Stimulated activated naive CD4-positive, alpha-beta T cell treated with Interleukin-2 at 50 U/mL for 16 hours (primary cell): ENCODE measurements around the gene ZNF532.
"Not testable (repeated sequence)": the region's sequence is repeated elsewhere in the genome, so short reads cannot be mapped to it uniquely, and the experiment has no call there.

Source experiments
- DNase-seq: peaks from one replicate; lab custom pipeline; 2025; lab: John Stamatoyannopoulos, UW

Gene ZNF532

GRCh38 chr18:58850786-58851469, 13.7 kb upstream of the ZNF532 start:
- DNase-seq = no peak

GRCh38 chr18:58851856-58852255, 12.8 kb upstream of the ZNF532 start:
- DNase-seq = no peak

- no peak for DNase-seq
These were observed 12.0 kb upstream of the ZNF532 start for GRCh38 chr18:58852629-58853028.

GRCh38 chr18:58853561-58853960, 11.1 kb upstream of the ZNF532 start:
- no peak for DNase-seq

- DNase-seq = not testable (repeated sequence)
These were observed 9.2 kb upstream of the ZNF532 start for GRCh38 chr18:58855521-58855920.

- no peak for DNase-seq
These were observed 7.8 kb upstream of the ZNF532 start for GRCh38 chr18:58856881-58857280.

DNA sequence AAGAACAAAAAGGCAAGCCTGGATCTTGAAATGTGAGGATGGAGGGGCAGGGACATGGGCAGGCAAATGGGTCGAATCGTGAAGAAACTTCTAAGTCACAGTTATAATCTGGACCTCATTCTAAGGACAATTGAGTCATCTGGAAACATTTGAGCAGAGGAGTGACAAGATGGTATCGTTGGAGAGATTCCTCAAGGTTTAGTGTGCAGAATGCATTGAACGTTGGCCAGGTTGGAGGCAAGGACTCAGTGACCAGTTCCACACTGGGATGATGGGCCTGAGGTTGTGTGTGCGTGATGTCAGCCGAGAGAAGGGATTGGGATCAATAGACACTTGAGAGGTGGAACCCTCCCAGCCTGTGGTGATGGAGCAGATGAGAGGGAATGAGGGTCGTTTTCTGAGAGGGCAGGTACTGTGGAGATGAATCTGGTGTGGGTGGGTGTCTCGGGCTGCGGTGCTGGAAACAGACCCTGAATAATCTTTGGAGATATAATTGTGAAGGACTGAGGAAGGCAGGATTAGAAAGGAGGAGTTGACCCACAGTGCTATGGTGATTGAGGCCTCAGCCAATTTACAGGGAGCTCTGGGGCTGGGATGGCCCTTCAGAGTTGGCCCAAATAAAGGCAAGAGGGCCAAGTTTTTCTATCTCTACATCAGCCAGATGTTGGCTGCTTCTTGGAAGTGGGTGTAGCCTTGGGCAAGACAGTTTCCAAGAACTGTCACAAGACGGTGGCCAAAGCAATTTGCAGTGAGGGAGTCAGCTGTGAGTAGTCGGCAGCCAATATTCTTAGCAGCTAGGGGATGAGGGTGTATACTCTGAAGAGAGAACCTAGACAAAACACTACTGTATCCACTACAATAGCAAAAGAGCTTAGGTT, 5.8 kb upstream of the ZNF532 start:
- no peak for DNase-seq

GRCh38 chr18:58859907-58860306, 4.8 kb upstream of the ZNF532 start:
- DNase-seq = no peak

- DNase-seq = no peak
These were observed 3.9 kb upstream of the ZNF532 start for GRCh38 chr18:58860747-58861231.

GRCh38 chr18:58861353-58861752, 3.3 kb upstream of the ZNF532 start:
- DNase-seq = no peak

DNA sequence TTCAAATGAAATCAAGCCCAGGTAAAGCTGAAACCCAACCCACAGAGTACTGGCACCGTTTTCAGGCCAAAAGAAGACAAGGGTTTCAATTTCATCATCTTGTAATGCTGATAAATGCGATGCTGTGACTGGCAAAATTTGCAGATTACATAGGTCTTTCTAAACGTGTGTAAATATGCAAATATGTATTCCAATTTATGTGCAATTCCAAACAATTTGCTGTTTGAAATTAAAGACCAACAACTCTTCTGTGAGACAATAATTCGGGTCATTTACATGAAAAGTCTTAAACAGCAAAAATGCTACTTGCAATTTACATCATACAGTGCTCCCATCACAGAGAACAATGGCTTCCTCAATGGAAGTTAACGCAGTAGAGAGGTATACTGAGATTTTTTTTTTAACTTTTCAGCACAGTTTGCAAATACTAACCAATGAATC, 2.8 kb upstream of the ZNF532 start:
- DNase-seq = no peak

GRCh38 chr18:58862356-58862755, 2.3 kb upstream of the ZNF532 start:
- DNase-seq = no peak

GRCh38 chr18:58862851-58863538, 1.7 kb upstream of the ZNF532 start:
- DNase-seq = peak; percentile 5

- no peak for DNase-seq
These were observed 1.0 kb upstream of the ZNF532 start for GRCh38 chr18:58863539-58864145.

GRCh38 chr18:58865033-58865590, 435 bp downstream of the ZNF532 start:
- no peak for DNase-seq

DNA sequence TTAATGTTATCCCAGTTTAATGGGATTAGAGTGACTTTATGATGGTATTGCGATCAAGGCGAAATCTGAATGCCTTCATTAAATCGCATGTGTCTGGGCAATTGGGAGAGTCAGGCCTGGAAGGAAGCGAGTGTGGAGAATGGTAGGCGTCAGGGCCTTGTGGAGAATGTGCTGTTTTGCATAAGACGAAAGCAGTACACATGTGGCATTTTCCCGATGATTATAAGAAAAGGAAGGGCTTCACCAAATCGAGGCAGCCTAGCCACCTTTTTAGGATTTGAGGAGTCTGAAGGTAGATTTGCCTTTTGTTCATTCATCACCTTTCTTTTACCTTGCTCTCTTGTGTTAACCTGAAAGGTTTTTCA, 1.0 kb downstream of the ZNF532 start:
- DNase-seq = no peak

GRCh38 chr18:58866066-58866772, 1.5 kb downstream of the ZNF532 start:
- no peak for DNase-seq

DNA sequence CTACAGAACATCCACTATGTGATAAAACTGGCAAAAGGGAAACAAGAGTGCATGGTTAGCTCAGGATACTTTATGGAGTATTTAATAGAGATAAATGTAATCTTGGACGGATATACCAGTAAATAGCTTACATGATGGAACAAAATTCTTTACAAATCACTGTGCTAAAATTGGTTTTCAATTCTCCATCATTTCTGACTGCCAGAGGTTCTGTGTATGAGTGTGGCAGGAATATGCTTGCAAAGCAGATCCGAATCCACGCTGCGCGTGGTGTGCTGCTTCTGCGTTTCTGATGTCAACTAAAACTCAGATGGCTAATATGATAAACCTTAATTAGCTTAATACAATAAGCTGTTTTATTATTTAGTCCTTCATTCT, 2.1 kb downstream of the ZNF532 start:
- DNase-seq = no peak

DNA sequence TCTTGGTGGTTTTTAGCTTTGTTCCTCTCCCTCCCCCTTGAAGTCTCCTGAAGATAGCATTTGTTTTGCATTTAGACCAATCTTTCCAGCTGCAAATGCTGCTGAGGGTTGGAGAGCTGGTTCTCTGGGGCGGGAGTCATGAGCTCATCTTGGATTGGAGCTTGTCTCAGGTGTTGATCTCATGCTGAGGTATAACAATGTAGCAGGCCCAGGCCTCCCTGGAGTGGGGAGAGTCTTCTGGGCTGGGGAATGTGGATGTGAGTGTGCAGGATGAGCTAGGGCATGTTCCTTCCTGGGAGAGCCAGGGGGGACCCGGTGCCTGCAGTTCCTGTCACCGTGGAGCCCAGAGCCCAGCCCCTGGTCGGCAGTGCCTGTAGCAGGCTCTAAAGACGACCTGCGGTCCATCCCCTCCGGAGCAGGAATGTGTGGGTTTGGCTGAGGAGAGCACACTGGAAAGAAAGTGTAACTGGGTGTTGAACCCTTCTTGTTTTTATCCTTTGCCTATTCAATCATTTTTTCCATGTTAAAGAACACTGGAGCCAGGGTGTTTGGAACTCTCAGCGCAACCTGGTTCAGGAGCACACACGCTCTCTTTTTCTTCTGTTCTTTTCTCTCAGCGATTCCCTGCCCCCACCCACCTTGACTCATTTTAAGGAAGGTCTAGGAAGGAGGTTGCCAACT, 2.7 kb downstream of the ZNF532 start:
- DNase-seq = no peak

GRCh38 chr18:58868440-58868839, 3.8 kb downstream of the ZNF532 start:
- DNase-seq = no peak

- DNase-seq = no peak
These were observed 5.5 kb downstream of the ZNF532 start for GRCh38 chr18:58870130-58870529.
